Suprapubic skin (tissue), 4 donors: ENCODE measurements around the gene CYTH1. TPM values are rescaled to one million over a fixed set of nuclear protein-coding genes. Genes with fewer than 3 reads are reported as not detected.
A peak's percentile ranks its signal among the peaks of the same experiment; 100 is the strongest.

ENCODE experiments used
- DNase-seq, 2 donors: peaks; one replicate each; pipeline ENCODE4 v3.0.0-alpha.2; 2019; ENCODE audit warnings: low spot score in 2 of 2
- H3K27ac ChIP-seq: fragments of 200-600 bp; sonication (generic); one replicate; pipeline ENCODE4 v1.5.1; 2019
- H3K27me3 ChIP-seq: fragments of 200-600 bp; sonication (generic); one replicate; pipeline ENCODE4 v1.5.1; 2019
- H3K36me3 ChIP-seq: fragments of 200-600 bp; sonication (generic); one replicate; pipeline ENCODE4 v1.5.1; 2019
- H3K4me1 ChIP-seq: fragments of 200-600 bp; sonication (generic); one replicate; pipeline ENCODE4 v1.5.1; 2019
- H3K4me3 ChIP-seq: fragments of 200-600 bp; sonication (generic); one replicate; pipeline ENCODE4 v1.5.1; 2019; ENCODE audit warnings: mild to moderate bottlenecking
- H3K9me3 ChIP-seq: fragments of 200-600 bp; sonication (generic); one replicate; pipeline ENCODE4 v1.5.1; 2019
- CTCF ChIP-seq, 2 donors: fragments of 200-600 bp in 1 of 2; fragments of 450-650 bp in 1 of 2; sonication (generic) in 1 of 2; IDR thresholded peaks; one replicate each; pipeline ENCODE4 v1.5.1; 2016 to 2019; ENCODE audit warnings: antibody characterized with exemption in 2 of 2, mild to moderate bottlenecking in 1 of 2, moderate library complexity in 1 of 2
- EP300 ChIP-seq: sonication (generic); formaldehyde crosslinking; IDR thresholded peaks from one replicate; pipeline ENCODE4 v1.6.1; 2017; ENCODE audit warnings: antibody characterized with exemption
- POLR2A ChIP-seq, 2 donors: fragments of 450-650 bp; IDR thresholded peaks; one replicate each; pipeline ENCODE4 v1.6.1; 2017; ENCODE audit warnings: antibody characterized with exemption in 2 of 2, mild to moderate bottlenecking in 2 of 2, moderate library complexity in 2 of 2
- POLR2AphosphoS5 ChIP-seq, 3 donors: sonication (generic); formaldehyde crosslinking; IDR thresholded peaks; one replicate each; pipeline ENCODE4 v1.6.1; 2017; ENCODE audit warnings: antibody characterized with exemption in 3 of 3
- WGBS: methylation state at CpG from one replicate; pipeline ENCODE4 v1.1.5; 2018; 5-methylcytosine and 5-hydroxymethylcytosine counted together
- total RNA-seq, 4 donors: library from RNA; depleted of rRNA; stranded (reverse); fragments of >200 nt; gene quantifications; one replicate each; pipeline ENCODE4 v1.1.0, GENCODE V29; 2016

The CYTH1 gene
- total RNA-seq, 4 donors from 2014 or later, result 57.6 to 88.6 (median 74.9) TPM

- DNase-seq, result no peak
- WGBS, result 92% methylated on average over 13 of the region's 13 CpGs
- Histone ChIP-seq H3K36me3 (peaks cover 100% of the 10 kb centered on the region), H3K4me1 (peaks cover 7% of the 10 kb centered on the region), H3K4me3 (no peak overlapping the region), H3K9me3 (no peaks in the 10 kb centered on the region), H3K27ac (no peak overlapping the region), H3K27me3 (no peaks in the 10 kb centered on the region)
- TF ChIP-seq EP300, result no peak
- TF ChIP-seq POLR2AphosphoS5 (IDR thresholded peaks at IDR 0.05), result no peak
- TF ChIP-seq POLR2A (IDR thresholded peaks at IDR 0.05), result no peak
- TF ChIP-seq CTCF (IDR thresholded peaks at IDR 0.05), result no peak
Observed at GRCh38 chr17:78820841-78821240, 38.8 kb upstream of the CYTH1 start.

GRCh38 chr17:78819806-78820792 is 38.0 kb upstream of the CYTH1 start:
- TF ChIP-seq POLR2AphosphoS5 (IDR thresholded peaks at IDR 0.05) (no peak), CTCF (IDR thresholded peaks at IDR 0.05) (no peak), EP300 (no peak), POLR2A (IDR thresholded peaks at IDR 0.05) (no peak)
- H3K27ac ChIP-seq, result peak overlapping the region; percentile 56
- H3K9me3 ChIP-seq, result no peaks in the 10 kb centered on the region
- peaks cover 100% of the 10 kb centered on the region for H3K36me3 ChIP-seq
- H3K4me1 ChIP-seq, result peaks cover 7% of the 10 kb centered on the region
- H3K27me3 ChIP-seq, result no peaks in the 10 kb centered on the region
- 91% methylated on average over 18 of the region's 18 CpGs for WGBS
- H3K4me3 ChIP-seq, result no peak overlapping the region
- no peak for DNase-seq

- 77% methylated on average over 8 of the region's 8 CpGs for WGBS
Observed at GRCh38 chr17:78819402-78819801, 37.3 kb upstream of the CYTH1 start.

GRCh38 chr17:78818932-78819331 is 36.9 kb upstream of the CYTH1 start:
- Histone ChIP-seq H3K4me1 (peaks cover 7% of the 10 kb centered on the region), H3K27me3 (no peaks in the 10 kb centered on the region), H3K4me3 (no peak overlapping the region), H3K36me3 (peaks cover 100% of the 10 kb centered on the region), H3K9me3 (no peaks in the 10 kb centered on the region), H3K27ac (peak overlapping the region; percentile 56)
- TF ChIP-seq POLR2AphosphoS5 (IDR thresholded peaks at IDR 0.05) (no peak), CTCF (IDR thresholded peaks at IDR 0.05) (no peak), POLR2A (IDR thresholded peaks at IDR 0.05) (no peak), EP300 (no peak)
- no peak for DNase-seq
- 57% methylated on average over 6 of the region's 6 CpGs for WGBS

More at GRCh38 chr17:78819402-78819801, 37.3 kb upstream of the CYTH1 start:
- TF ChIP-seq CTCF (IDR thresholded peaks at IDR 0.05) (no peak), POLR2AphosphoS5 (IDR thresholded peaks at IDR 0.05) (no peak), EP300 (no peak), POLR2A (IDR thresholded peaks at IDR 0.05) (no peak)
- peaks cover 7% of the 10 kb centered on the region for H3K4me1 ChIP-seq
- peaks cover 100% of the 10 kb centered on the region for H3K36me3 ChIP-seq
- H3K9me3 ChIP-seq, result no peaks in the 10 kb centered on the region
- H3K27ac ChIP-seq, result peak overlapping the region; percentile 56
- no peak for DNase-seq
- H3K27me3 ChIP-seq, result no peaks in the 10 kb centered on the region
- H3K4me3 ChIP-seq, result no peak overlapping the region

GRCh38 chr17:78818152-78818846 is 36.2 kb upstream of the CYTH1 start:
- no peak overlapping the region for H3K27ac ChIP-seq
- DNase-seq, result no peak
- H3K4me1 ChIP-seq, result peaks cover 9% of the 10 kb centered on the region
- H3K4me3 ChIP-seq, result no peak overlapping the region
- no peak for TF ChIP-seq POLR2A (IDR thresholded peaks at IDR 0.05)
- no peak for TF ChIP-seq EP300
- peaks cover 100% of the 10 kb centered on the region for H3K36me3 ChIP-seq
- H3K27me3 ChIP-seq, result no peaks in the 10 kb centered on the region
- 86% methylated on average over 19 of the region's 19 CpGs for WGBS
- no peaks in the 10 kb centered on the region for H3K9me3 ChIP-seq
